ENCODE data around the gene PHF1.
"Not testable (repeated sequence)": the region's sequence is repeated elsewhere in the genome, so short reads cannot be mapped to it uniquely, and the experiment has no call there.

PHF1 gene

GRCh38 chr6:33410711-33411631, at the start of gene PHF1:
TSS of gene PHF1 (plus strand) at chr6:33411014. CDS start at chr6:33412264, 1,250 bp downstream.
- DNase-seq (ENCODE audit: low read depth), result peak; percentile 78

GRCh38 chr6:33363486-33363885, 47.3 kb upstream of the PHF1 start:
- DNase-seq (ENCODE audit: low read depth), result not testable (repeated sequence)

- DNase-seq (ENCODE audit: low read depth), result not testable (repeated sequence)
Observed at GRCh38 chr6:33364475-33365205, 46.2 kb upstream of the PHF1 start.

GRCh38 chr6:33365206-33365971, 45.4 kb upstream of the PHF1 start:
- DNase-seq (ENCODE audit: low read depth), result not testable (repeated sequence)

DNA sequence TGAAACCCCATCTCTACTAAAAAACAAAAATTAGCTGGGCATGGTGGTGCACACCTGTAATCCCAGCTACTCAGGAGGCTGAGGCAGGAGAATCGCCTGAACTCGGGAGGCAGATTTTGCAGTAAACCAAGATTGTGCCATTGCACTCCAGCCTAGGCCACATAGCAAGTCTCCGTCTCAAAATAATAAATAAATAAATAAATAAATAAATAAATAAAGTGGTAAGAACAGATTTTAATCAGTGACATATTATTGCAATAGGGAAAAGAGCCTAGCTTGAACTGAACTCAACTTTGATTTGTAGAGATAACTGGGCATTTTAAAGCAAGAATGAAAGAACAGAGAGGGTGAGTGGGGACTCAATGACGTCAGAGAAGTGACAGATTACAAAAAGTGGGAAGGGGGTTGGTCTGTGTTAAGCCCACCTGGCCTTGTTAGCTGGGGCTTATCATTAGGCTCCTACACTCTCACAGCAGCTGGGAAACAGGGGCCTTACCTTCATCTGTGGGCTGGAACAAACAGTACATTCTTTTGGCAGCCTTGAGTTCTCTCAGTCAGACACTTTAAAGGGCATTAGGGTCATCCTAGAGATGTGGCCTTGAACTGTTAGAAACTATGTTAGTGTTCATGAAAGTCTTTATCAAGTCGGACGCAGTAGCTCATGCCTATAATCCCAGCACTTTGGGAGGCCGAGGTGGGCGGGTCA, 43.7 kb upstream of the PHF1 start:
- DNase-seq (ENCODE audit: low read depth), result no peak

GRCh38 chr6:33367715-33368025, 43.1 kb upstream of the PHF1 start:
- not testable (repeated sequence) for DNase-seq (ENCODE audit: low read depth)

GRCh38 chr6:33371901-33372300, 38.9 kb upstream of the PHF1 start:
- DNase-seq (ENCODE audit: low read depth), result not testable (repeated sequence)

DNA sequence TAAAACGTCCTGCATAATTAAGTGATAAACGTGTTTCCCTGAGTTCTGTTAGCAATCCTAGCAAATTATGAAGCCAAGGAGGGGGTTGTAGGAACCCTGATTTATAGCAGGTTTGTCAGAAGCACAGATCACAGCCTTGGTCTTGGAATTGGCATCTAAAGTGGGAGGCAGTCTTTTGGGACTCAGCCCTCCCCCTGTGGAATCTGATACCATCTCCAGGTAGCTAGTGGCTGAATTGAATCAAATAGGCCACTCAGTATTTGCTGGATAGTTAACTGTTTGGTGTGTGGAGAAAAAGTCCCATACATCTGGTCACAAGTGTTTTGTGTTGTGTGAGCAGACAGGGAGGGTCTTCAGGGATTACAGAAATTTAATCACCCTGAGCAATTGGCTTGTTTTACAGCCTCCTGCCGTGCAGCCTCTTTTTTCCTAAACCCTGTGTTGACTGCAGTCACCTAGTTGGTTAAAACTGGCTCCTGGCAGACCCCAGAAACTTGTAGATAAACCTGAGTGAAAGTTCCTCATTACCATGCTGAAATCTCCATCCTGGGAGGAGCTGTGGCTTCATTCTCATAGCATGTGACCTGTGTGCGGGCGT, 38.2 kb upstream of the PHF1 start:
- no peak for DNase-seq (ENCODE audit: low read depth)

DNA sequence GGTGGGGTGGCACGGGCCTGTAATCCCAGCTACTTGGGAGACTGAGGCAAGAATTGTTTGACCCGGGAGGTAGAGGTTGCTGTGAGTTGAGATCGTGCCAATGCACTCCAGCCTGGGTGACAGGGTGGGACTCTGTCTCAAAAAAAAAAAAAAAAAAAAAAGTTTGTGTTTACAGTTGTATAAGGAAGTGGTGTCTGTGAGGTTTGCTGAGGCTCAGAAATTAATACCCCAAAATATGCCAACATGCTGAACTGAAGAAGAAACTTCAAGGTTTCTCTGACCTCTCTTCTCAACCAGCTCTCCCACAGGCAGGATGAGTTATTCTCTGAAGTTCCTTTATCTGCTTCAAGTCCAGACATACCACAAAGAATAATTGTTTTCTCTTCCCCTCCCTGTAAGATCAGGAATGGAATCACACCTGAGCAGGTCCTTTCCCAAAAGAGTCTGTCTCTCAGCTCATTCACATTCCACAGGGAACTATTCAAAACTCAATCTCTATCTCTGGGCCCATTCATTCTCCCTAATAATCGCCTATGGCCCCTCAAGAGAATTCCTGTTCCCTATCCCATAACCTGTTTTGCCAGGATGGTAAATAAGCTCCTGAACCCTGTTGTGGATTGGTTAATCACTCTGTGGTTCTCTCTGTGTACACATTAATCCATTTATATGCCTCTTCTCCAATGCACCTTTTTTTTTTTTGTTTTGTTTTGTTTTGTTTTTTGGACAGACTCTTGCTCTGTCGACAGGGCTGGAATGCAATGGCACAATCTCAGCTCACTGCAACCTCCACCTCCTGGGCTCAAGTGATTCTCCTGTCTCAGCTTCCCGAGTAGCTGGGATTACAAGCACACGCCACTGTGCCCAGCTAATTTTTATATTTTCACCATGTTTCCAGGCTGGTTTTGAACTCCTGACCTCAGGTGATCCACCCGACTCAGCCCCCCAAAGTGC, 36.6 kb upstream of the PHF1 start:
- DNase-seq (ENCODE audit: low read depth), result no peak

DNA sequence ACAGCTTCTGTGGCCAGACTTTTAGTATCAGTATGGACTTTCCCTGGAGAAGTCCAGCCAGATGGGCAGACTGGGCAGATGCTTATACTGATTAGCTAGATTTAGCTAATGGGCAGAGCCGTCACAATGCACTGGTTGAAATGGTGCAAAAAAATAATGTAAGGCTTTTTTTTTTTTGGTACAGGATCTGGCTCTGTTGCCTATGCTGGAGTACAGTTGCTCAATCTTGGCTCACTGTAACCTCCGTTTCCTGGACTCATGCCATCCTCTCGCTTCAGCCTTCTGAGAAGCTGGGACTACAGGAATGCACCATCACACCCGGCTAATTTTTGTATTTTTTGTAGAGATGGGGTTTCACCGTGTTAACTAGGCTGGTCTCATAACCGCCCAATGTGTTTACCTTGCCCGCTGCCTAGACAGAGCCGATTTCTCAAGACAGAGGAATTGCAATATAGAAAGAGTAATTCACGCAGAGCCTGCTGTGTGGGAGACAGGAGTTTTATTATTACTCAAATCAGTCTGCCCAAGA, 35.6 kb upstream of the PHF1 start:
- no peak for DNase-seq (ENCODE audit: low read depth)

GRCh38 chr6:33377171-33377570, 33.6 kb upstream of the PHF1 start:
- DNase-seq (ENCODE audit: low read depth), result no peak

DNA sequence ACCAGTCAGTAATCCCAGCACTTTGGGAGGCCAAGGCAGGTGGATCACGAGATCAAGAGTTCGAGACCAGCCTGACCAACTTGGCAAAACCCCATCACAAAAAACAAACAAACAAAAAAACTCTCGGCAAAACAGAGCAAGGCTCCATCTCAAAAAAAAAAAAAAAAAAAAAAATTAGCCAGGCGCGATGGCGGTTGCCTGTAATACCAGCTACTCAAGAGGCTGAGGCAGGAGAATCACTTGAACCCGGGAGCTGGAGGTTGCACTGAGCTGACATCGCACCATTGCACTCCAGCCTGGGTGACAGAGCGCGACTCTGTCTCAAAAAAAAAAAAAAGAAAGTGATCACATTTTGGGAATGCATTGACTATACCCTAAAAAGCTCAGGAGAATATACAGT, 31.6 kb upstream of the PHF1 start:
- not testable (repeated sequence) for DNase-seq (ENCODE audit: low read depth)

- DNase-seq (ENCODE audit: low read depth), result no peak
Observed at GRCh38 chr6:33380272-33380981, 30.4 kb upstream of the PHF1 start.

GRCh38 chr6:33383427-33384185, 27.2 kb upstream of the PHF1 start:
- no peak for DNase-seq (ENCODE audit: low read depth)

DNA sequence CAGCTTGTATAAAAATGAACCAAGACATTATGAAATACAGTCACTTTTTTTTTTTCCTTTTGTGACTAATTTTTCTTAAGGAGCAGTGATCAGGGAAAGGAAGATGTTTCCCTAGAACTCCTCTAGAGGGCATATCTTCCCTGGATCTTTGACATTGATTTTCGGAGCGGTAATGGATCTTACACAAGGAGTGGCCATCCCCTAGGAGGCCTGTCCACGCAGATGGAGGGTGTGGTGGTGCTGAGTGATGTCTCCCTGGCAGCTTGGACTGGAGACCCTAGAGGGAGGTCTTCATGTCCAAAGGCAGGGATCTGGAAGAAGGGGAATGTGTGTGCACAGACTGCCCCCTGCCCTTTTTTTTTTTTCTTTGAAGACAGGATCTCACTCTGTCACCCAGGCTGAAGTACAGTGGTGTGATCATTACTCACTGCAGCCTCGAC, 26.2 kb upstream of the PHF1 start:
- no peak for DNase-seq (ENCODE audit: low read depth)

DNA sequence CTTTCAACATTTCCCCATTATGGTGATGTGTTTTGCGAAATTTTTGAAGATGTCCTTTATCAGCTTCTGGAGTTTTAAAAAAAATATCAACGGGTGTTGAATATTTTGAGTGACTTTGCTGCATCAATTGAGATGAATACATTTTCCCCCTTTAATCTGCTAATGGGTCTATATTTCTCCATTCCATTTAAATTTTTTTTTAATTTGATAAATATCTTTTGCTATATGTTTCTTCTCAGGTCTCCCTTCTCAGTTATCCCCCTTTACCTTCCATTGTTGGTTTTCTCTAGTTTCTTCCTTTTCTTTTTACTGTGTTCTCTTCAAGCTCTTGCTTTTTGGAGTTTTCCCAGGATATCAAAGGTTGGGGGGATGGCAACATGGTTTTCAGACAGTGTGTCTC, 20.6 kb upstream of the PHF1 start:
- DNase-seq (ENCODE audit: low read depth), result no peak

DNA sequence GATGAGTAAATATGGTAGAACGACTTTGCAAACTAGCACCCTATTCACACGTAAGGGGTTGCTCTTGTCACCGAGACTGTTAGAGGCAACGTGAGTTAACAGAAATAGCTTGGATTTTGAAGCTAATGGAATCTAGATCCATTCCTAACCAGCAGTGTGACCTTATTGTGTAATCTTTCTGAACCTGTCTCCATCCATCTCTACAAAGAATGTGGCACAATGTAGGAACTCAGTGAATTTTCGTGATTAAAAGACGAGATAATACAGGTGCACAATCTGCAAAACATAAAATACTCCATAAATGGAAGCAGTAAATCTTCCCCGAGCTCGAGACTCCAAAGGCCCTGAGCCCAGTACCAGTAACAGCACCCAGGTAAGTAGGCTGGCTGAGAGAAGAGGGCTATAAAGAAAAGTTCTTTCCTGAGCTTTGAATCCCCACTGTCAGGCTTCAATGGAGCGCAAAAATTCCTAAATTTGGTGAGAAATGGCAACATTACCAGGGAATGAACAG, 20.0 kb upstream of the PHF1 start:
- no peak for DNase-seq (ENCODE audit: low read depth)

GRCh38 chr6:33391278-33391921, 19.4 kb upstream of the PHF1 start, which contains the start of gene KIFC1:
TSS of gene KIFC1 (plus strand) at chr6:33391823. CDS start at chr6:33391986, 163 bp downstream.
- DNase-seq (ENCODE audit: low read depth), result peak; percentile 98

All from stimulated activated CD4-positive, alpha-beta T cell treated with anti-CD3 and anti-CD28 coated beads, Interleukin-2, amount 100 ng/mL, for 4 hours (primary cell).